ENCODE data around the gene SNAPC3.

The SNAPC3 gene

DNA sequence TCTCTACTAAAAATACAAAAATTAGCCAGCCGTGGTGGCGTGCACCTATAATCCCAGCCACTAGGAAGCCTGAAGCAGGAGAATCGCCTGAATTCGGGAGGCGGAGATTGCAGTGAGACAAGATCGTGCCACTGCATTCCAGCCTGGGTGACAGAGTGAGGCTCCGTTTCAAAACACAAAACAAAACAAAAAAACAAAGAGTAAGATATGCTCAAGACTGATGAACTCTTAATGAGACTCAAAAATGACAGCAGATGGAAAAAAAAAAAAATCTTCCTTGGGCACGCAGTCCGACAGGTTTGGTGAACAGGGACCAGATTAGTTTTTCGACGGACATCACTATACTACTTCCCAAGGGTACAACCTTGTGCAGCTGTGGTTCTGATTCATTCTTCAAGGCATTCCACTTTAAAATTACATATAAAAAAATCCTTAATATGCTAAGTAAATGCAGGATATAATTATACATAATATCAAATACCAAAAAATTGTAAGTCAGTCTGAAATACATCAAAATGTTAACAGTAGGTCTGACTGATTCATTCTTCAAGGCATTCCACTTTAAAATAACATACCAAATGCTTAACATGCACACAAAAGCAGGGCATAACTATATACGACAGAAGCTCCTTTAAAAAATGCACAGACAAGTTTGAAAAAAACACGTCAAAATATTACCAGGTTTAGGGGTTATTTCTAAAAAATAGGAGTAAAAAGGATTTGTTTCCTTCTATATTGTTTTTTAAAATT lies 75.7 kb downstream of the SNAPC3 start:
- no peak for DNase-seq

DNA sequence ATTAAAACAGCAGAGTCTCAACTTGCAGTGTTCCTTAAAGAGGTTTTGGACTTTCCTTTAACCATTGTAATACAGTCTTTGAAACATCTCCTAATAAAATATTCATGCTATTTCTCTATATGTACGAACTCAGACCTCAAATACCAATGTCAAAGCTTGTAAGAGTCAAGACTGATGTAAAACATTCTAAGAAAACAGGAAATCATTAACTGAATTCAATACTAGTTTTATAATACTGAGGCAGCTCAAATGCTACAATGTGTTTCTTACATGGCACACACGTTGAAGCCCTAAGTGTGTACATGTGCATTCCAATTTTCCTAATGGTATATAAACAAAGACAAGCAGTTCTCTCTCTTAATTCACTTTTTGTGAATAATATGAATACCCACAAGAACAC lies 76.5 kb downstream of the SNAPC3 start:
- DNase-seq, result no peak

DNA sequence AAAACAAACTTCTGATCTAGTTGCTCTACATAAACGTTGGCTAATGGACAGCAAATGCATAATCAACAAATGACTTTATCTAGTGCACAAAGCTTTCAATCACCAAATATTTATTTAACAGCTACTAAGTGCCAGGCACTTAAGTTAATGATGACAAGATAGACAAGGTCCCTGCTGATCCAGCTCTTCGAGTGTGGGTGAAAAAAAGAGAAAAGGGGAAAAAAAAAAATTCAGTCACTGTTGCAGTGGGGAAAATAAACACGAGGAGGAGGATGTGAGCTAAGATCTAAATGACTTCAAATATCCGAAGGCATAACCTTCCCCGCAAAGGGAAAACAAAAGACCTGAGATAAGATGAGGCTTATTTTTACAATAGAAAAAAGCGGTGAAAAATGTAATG lies 78.5 kb downstream of the SNAPC3 start:
- DNase-seq, result no peak

GRCh38 chr9:15501803-15502202 lies 79.1 kb downstream of the SNAPC3 start:
- no peak for DNase-seq

- no peak for DNase-seq
Measured at GRCh38 chr9:15505921-15506320, 83.2 kb downstream of the SNAPC3 start.

- DNase-seq, result peak; percentile 54 to 58
Measured at GRCh38 chr9:15509931-15510788, 87.5 kb downstream of the SNAPC3 start.

DNA sequence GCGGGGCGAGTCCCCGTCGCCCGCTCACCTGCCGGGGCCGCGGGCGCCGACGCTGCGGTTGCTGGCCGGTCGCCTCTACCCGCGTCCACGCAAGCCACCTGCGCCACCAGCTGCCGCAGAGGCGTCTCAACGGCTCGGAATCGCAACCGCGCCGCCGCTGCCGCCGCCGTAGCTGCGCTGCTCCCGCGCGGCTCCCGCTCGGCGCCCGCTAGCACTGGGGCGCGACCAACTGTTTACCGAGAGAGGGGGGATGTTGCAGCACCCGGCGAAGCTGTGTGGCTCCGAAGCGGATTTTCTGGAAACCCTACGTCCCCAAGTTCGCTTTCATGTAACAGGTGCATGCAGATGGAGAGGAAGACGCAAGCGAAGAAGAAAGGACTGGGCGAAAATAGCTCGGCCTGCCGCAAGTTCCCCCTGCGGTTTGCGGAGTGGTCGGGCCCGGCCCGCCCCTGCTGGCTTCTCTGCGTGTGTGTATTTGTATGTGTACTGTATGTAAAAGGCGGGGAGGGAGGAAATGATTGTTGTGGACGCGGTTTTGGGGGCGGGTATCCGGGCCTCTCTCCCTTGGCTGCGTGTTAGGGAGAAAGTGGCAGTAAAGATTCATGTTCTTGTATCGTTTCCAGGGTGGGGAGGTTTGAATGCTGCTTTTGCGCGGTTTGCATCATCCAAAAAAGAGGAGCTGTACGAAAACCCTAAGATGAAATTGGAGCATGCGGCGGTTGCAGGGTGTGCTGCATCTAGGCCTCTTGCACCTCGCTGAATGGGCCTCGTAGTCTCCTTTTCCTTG lies 88.3 kb downstream of the SNAPC3 start, which contains the start of gene PSIP1:
PSIP1 (minus strand) TSS at position 182 of the 787 bp plus-strand sequence. CDS start 782 bp downstream, outside the sequence.
- peak; percentile 75 to 76 for DNase-seq
